ENCODE results near the gene CCDC196. TPM values are rescaled to one million over a fixed set of nuclear protein-coding genes. Genes with fewer than 3 reads are reported as not detected.
"Not testable (repeated sequence)": the region's sequence is repeated elsewhere in the genome, so short reads cannot be mapped to it uniquely, and the experiment has no call there.

The CCDC196 gene
- total RNA-seq, 1 experiment from 2014 or later: not detected

- Histone ChIP-seq H3K4me3 (no peak overlapping the region), H2AFZ (no peak overlapping the region), H3K4me1 (replicated peaks; ENCODE audit: insufficient read depth) (no peaks in the 10 kb centered on the region), H3K36me3 (ENCODE audit: low read depth) (no peaks in the 10 kb centered on the region), H3K9me2 (ENCODE audit: insufficient read depth) (no peaks in the 10 kb centered on the region), H3K4me2 (no peak overlapping the region), H3K9me3 (ENCODE audit: insufficient read depth, low read depth) (no peaks in the 10 kb centered on the region), H4K20me1 (ENCODE audit: insufficient read depth) (no peaks in the 10 kb centered on the region), H3K27ac (no peak overlapping the region), H3F3A (ENCODE audit: insufficient read depth, low read depth) (no peaks in the 10 kb centered on the region), H3K27me3 (ENCODE audit: insufficient read depth, low read depth) (no peaks in the 10 kb centered on the region), H3K79me2 (ENCODE audit: low read depth) (peaks cover 5% of the 10 kb centered on the region; the same call in 1 of the 2 replicates)
- ChIA-PET POLR2A (ENCODE audit: unreplicated experiment) (no interaction called here), CTCF (no interaction called here)
- intact Hi-C loops (cut with micrococcal nuclease; ENCODE audit: unreplicated experiment): no loop called here
- BruUV-seq (replicated peaks): no TSS peak
- TF ChIP-seq EZH2 (IDR thresholded peaks at IDR 0.05; ENCODE audit: low read depth) (no peak), CTCF (conservative IDR thresholded peaks at IDR 0.05) (no peak)
- no peak for DNase-seq
Observed at GRCh38 chr14:66543996-66544395, 57.8 kb downstream of the CCDC196 start.

GRCh38 chr14:66545191-66545590 lies 59.0 kb downstream of the CCDC196 start:
- H3K4me2 ChIP-seq; H4K20me1 ChIP-seq (ENCODE audit: insufficient read depth); H3K27me3 ChIP-seq (ENCODE audit: insufficient read depth, low read depth); H3K79me2 ChIP-seq (ENCODE audit: low read depth); H3K4me3 ChIP-seq; H3F3A ChIP-seq (ENCODE audit: insufficient read depth, low read depth); BruUV-seq (replicated peaks); DNase-seq; H3K9me3 ChIP-seq (ENCODE audit: insufficient read depth, low read depth); H3K27ac ChIP-seq; H3K4me1 ChIP-seq (replicated peaks; ENCODE audit: insufficient read depth); POLR2A ChIA-PET (ENCODE audit: unreplicated experiment); H3K9me2 ChIP-seq (ENCODE audit: insufficient read depth); H3K36me3 ChIP-seq (ENCODE audit: low read depth); H2AFZ ChIP-seq; CTCF ChIA-PET; intact Hi-C loops (cut with micrococcal nuclease; ENCODE audit: unreplicated experiment): not testable (repeated sequence)

GRCh38 chr14:66545751-66546150 lies 59.6 kb downstream of the CCDC196 start:
- H3K9me3 ChIP-seq (ENCODE audit: insufficient read depth, low read depth); intact Hi-C loops (cut with micrococcal nuclease; ENCODE audit: unreplicated experiment); CTCF ChIA-PET; H2AFZ ChIP-seq; BruUV-seq (replicated peaks); H3K4me1 ChIP-seq (replicated peaks; ENCODE audit: insufficient read depth); H3K4me3 ChIP-seq; H4K20me1 ChIP-seq (ENCODE audit: insufficient read depth); POLR2A ChIA-PET (ENCODE audit: unreplicated experiment); H3K4me2 ChIP-seq; H3F3A ChIP-seq (ENCODE audit: insufficient read depth, low read depth); H3K27me3 ChIP-seq (ENCODE audit: insufficient read depth, low read depth); H3K27ac ChIP-seq; H3K79me2 ChIP-seq (ENCODE audit: low read depth); H3K9me2 ChIP-seq (ENCODE audit: insufficient read depth); DNase-seq; H3K36me3 ChIP-seq (ENCODE audit: low read depth): not testable (repeated sequence)

Other genes with a start within 250 kb of the CCDC196 start
- gene GPHN, start 21.8 kb downstream of the CCDC196 start, total RNA-seq (2021): 18.3 and 20.5 TPM in 2 replicates